ENCODE results near the gene SNX15. TPM values are rescaled to one million over a fixed set of nuclear protein-coding genes. Genes with fewer than 3 reads are reported as not detected.

Gene SNX15
- total RNA-seq (2022; extraction: Qiagen RNA extraction) = 20.7 to 25.8 TPM (median 23.6 TPM) in 5 replicates

DNA sequence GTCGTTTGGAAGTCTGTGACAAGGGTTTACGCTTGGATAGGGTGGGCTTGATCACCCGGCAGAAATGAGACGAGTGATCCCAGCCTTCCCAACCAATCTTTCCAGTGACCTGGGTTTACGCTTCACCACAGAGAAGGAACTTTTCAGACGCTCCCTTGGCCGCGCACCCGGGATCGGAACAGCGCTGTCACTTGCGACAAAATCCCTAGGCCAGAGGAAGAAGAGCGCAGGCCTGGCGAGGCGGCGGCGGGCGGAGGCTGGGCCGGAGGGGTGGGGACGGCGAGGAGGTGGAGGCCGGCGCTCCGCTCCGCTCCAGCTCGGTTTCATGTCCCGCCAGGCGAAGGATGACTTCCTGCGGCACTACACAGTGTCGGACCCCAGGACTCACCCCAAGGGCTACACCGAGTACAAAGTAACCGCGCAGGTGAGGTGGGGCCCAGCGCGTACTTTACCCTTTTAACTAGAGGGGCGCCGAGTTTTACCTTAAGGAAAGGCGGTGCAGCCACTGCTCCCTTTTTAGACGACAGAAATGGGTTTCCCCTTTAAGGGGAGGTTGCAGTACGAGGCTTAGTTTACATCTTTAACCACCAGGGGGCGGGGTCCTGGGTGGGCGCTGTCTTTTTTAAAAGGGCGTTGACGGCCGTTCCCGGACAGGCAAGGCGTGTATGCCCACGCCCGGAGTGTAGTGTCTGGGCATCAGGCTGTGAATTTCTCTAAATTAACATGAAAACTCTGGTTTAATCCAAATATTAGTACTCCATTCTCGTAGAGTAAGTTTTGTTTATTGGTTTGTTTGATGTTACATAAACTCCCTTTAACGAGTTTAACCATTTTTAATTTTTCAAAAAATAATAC lies at the start of gene SNX15:
TSS of gene SNX15 (plus strand) at position 227 of the 855 bp plus-strand sequence. CDS start at position 326, 99 bp downstream.

DNA sequence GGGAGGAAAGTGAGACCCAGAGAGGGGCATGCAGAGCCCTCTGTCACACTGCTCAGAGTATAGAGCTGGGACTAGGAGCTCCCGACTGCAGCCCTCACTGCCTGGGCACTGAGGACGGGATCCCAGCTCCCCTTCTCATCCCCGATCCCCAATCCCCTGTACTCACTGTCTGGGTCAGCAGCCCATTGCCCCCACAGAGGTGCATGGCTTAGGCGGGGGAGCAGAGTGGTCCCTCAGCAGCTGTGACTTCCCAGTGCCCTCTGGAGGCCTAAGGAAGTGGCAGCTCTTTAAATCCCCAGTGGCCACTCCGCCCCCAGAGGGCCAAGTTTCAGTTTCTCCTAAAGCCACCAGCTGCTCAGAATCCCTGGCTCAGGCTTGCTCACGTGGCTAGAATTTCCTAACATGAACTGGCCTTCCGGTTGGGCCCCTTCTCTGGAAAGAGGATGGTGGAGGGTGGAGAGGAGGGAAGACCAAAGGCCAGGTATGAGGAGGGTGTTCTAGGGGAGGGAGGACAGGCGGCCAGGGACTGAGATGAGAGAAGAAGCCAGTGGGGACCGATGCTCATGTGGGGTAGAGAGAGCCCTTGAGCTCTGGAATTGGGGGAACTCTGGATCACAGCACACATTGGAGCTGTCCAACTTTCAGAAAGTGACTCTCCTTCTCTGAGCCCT lies 30.4 kb upstream of the SNX15 start, which contains the start of gene BATF2:
TSS of gene BATF2 (minus strand) at position 262 of the 671 bp plus-strand sequence. CDS start at position 205, 57 bp downstream.

DNA sequence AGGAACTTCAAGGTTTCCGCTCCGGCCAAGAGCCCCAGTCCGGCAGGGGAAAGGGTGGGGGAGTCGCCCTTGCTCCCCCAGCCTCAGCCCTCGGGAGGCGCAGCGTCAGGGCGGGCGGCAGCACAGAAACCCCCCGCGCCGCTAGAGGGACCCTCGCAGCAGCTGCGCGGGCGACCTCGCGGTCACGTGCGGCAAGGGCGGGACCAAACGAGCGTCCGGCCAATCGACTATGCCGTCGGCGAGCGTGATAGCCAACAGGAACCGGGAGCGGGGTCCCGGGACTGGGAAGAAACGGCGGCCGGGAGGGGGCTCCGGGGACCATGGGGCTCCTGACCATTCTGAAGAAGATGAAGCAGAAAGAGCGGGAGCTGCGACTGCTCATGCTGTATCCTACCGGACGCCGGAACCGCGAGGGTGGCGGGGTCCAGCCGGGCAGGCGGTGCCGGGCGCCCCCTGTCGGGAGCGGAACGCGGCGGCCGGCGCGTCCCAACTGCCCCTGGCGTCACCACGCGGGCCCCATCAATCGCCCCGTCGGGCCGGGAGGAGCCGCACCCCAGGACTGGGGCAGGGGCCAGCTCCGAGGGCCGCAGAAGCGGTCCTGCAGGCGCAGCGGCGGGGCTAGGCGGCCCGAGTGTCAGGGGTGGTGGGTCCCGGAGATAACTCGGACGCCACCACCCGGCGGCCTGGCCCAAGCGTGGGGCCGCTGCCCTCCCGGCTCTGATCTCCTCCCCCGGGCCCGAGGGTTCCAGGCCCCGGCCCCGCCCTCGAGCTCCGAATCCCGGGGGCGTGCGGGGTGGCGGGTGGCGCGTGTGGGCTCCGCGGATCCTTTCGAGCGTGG lies 13.1 kb upstream of the SNX15 start, which contains the start of gene ARL2:
TSS of gene ARL2 (plus strand) at position 273 of the 838 bp plus-strand sequence. CDS start at position 321, 48 bp downstream.

GRCh38 chr11:65040847-65041622 lies 13.8 kb downstream of the SNX15 start, which contains the start of gene SAC3D1:
Gene SAC3D1 (plus strand): TSS chr11:65041210. CDS start chr11:65041293, 83 bp downstream.

GRCh38 chr11:65058419-65059054 lies 31.3 kb downstream of the SNX15 start, which contains the start of gene NAALADL1:
Gene NAALADL1 (minus strand): TSS chr11:65058553. CDS start chr11:65058521, 32 bp downstream.

DNA sequence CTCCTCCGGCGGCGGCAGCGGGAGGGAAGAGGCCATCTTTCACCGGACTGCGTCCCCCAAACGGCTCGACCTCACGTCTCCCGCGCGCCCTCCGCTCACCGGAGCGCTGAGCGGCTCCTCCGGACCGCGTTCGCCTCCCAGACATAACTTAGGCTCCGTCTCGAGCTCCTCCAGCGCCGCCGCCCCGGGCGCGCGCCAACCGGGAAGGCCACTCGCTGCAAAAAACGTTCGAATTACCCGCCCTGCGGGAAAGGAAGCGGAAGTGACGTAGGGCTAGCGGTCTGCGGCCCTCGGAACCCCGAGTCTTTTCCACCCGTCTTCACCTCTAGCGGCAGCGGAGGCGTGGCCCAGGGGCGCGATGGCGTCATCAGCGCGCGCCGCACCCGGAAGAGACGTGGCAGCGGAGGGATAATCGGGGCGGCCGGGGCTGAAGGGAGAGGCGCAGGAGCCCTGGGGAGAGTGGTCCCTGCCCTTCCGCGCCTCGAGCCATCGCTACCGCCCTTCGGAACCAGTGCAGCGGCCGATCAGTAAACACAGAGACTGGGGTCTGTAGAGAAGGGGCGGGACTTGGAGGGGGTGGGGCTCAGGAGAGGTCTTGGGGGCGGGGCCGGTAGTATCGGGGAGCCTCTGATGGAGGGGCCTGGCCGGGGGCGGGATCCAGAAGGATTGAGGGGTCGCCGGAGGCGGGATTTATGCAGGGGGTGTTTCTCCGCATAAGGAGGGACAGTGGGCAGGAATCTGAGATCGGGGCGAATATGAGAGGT lies 56.8 kb downstream of the SNX15 start, which contains the start of the genes CDCA5 and ZFPL1:
TSS of gene CDCA5 (minus strand) at position 207 of the 764 bp plus-strand sequence. CDS start at position 145, 62 bp downstream.
TSS of gene ZFPL1 (plus strand) at position 389 of the 764 bp plus-strand sequence. CDS start 477 bp downstream, outside the sequence.

Other genes with a start within 250 kb of the SNX15 start
- 162 to 230 TPM (median 166 TPM) in 5 replicates for gene SF1, start 248.9 kb upstream of the SNX15 start, total RNA-seq (2022; extraction: Qiagen RNA extraction)
- gene MAP4K2, start 224.2 kb upstream of the SNX15 start, total RNA-seq (2022; extraction: Qiagen RNA extraction) = 5.7 to 11.3 TPM (median 9.6 TPM) in 5 replicates
- 32.0 to 45.4 TPM (median 44.1 TPM) in 5 replicates for gene MEN1, start 216.9 kb upstream of the SNX15 start, total RNA-seq (2022; extraction: Qiagen RNA extraction)
- 1.0 to 3.0 TPM (median 1.8 TPM) in 5 replicates for gene CDC42BPG, start 182.8 kb upstream of the SNX15 start, total RNA-seq (2022; extraction: Qiagen RNA extraction)
- 98.0 to 142 TPM (median 132 TPM) in 5 replicates for gene EHD1, start 148.8 kb upstream of the SNX15 start, total RNA-seq (2022; extraction: Qiagen RNA extraction)
- gene ATG2A, start 110.2 kb upstream of the SNX15 start, total RNA-seq (2022; extraction: Qiagen RNA extraction) = 12.4 to 25.1 TPM (median 23.4 TPM) in 5 replicates
- 4.5 to 6.9 TPM (median 4.9 TPM) in 5 replicates for gene PPP2R5B, start 102.8 kb upstream of the SNX15 start, total RNA-seq (2022; extraction: Qiagen RNA extraction)
- gene GPHA2, start 91.5 kb upstream of the SNX15 start, total RNA-seq (2022; extraction: Qiagen RNA extraction) = not detected in 5 replicates
- not detected in 5 replicates for gene MAJIN, start 55.3 kb upstream of the SNX15 start, total RNA-seq (2022; extraction: Qiagen RNA extraction)
- 0.74 to 1.0 TPM (median 0.96 TPM) in 5 replicates for gene BATF2, start 30.5 kb upstream of the SNX15 start, total RNA-seq (2022; extraction: Qiagen RNA extraction)
- 167 to 196 TPM (median 191 TPM) in 5 replicates for gene ARL2, start 13.3 kb upstream of the SNX15 start, total RNA-seq (2022; extraction: Qiagen RNA extraction)
- 33.4 to 59.7 TPM (median 56.5 TPM) in 5 replicates for gene SAC3D1, start 13.8 kb downstream of the SNX15 start, total RNA-seq (2022; extraction: Qiagen RNA extraction)
- gene NAALADL1, start 31.1 kb downstream of the SNX15 start, total RNA-seq (2022; extraction: Qiagen RNA extraction) = 0.03 TPM in 1 of 5 replicates, not detected in the others
- gene CDCA5, start 56.6 kb downstream of the SNX15 start, total RNA-seq (2022; extraction: Qiagen RNA extraction) = 56.7 to 72.8 TPM (median 69.2 TPM) in 5 replicates
- gene ZFPL1, start 56.8 kb downstream of the SNX15 start, total RNA-seq (2022; extraction: Qiagen RNA extraction) = 32.3 to 35.1 TPM (median 33.5 TPM) in 5 replicates
- 50.1 to 57.1 TPM (median 54.1 TPM) in 5 replicates for gene VPS51, start 68.8 kb downstream of the SNX15 start, total RNA-seq (2022; extraction: Qiagen RNA extraction)
- gene TM7SF2, start 84.4 kb downstream of the SNX15 start, total RNA-seq (2022; extraction: Qiagen RNA extraction) = 4.2 to 8.3 TPM (median 6.2 TPM) in 5 replicates
- gene ZNHIT2, start 90.3 kb downstream of the SNX15 start, total RNA-seq (2022; extraction: Qiagen RNA extraction) = 13.2 to 25.1 TPM (median 24.8 TPM) in 5 replicates
- 801 to 1,074 TPM (median 1,010 TPM) in 5 replicates for gene FAU, start 94.7 kb downstream of the SNX15 start, total RNA-seq (2022; extraction: Qiagen RNA extraction)
- 72.1 to 80.3 TPM (median 75.3 TPM) in 5 replicates for gene MRPL49, start 94.9 kb downstream of the SNX15 start, total RNA-seq (2022; extraction: Qiagen RNA extraction)
- 30.5 to 45.9 TPM (median 41.9 TPM) in 5 replicates for gene SYVN1, start 107.1 kb downstream of the SNX15 start, total RNA-seq (2022; extraction: Qiagen RNA extraction)
- gene SPDYC, start 142.8 kb downstream of the SNX15 start, total RNA-seq (2022; extraction: Qiagen RNA extraction) = not detected in 5 replicates
- 97.2 to 123 TPM (median 115 TPM) in 5 replicates for gene CAPN1, start 154.5 kb downstream of the SNX15 start, total RNA-seq (2022; extraction: Qiagen RNA extraction)
- 13.4 to 15.9 TPM (median 15.1 TPM) in 5 replicates for gene POLA2, start 234.5 kb downstream of the SNX15 start, total RNA-seq (2022; extraction: Qiagen RNA extraction)

Data from A549 treated with CORT108297 at 1 μM for 4 hours (cell line).